MM.1S (cell line): ENCODE data around the gene HDAC3.

Experiments used
- EZH2 ChIP-seq: fragments of 300-600 bp; sonication (generic); optimal IDR thresholded peaks from 2 replicates; pipeline ENCODE3; 2017; ENCODE audit warnings: low read depth, mild to moderate bottlenecking, antibody characterized with exemption, low read length, mixed read lengths
- TF ChIP-seq, protein P1 (sequence below): fragments of 300-600 bp; sonication (generic); IDR thresholded peaks from 2 replicates; pipeline ENCODE4 v1.5.1; 2016; ENCODE audit warnings: antibody characterized with exemption, low read length, mixed read lengths

DNA sequence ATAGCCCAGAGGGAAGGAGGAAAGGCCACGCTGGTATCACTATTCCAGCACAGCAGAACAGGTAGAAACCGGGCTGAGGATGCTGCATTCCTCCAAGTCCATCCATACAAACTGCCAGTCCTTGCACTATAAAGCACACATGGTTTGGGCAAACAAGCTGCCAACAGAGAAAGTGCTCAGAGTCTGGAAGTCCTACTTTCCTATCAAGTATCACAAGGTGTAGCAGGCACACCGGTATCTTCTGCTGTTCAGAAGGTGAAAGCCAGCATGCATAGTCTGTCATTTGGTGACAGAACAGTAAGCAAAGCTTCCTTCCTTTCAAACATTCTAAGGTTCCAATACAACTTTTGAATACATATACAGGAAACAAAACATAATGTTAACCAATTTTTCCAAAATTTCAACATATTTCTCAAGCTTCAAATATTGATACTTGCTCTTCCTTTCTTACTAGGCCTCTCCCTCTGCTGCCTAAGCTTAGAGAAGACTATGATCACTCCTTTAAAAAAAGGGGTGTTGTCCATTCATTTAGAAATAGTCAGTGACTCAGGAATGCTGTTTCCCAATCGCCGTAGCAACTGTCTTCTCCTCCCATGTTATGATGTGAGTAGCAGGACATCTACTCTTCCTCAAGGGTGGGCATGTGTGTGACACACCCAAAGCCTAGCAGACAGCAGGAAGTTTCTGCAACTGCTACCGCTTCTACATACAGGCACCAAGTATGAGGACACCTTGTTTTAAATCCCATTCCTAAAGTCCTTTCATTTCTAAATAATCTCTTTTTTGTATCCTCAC is 32.5 kb downstream of the HDAC3 start:
- TF ChIP-seq, protein P1, sequence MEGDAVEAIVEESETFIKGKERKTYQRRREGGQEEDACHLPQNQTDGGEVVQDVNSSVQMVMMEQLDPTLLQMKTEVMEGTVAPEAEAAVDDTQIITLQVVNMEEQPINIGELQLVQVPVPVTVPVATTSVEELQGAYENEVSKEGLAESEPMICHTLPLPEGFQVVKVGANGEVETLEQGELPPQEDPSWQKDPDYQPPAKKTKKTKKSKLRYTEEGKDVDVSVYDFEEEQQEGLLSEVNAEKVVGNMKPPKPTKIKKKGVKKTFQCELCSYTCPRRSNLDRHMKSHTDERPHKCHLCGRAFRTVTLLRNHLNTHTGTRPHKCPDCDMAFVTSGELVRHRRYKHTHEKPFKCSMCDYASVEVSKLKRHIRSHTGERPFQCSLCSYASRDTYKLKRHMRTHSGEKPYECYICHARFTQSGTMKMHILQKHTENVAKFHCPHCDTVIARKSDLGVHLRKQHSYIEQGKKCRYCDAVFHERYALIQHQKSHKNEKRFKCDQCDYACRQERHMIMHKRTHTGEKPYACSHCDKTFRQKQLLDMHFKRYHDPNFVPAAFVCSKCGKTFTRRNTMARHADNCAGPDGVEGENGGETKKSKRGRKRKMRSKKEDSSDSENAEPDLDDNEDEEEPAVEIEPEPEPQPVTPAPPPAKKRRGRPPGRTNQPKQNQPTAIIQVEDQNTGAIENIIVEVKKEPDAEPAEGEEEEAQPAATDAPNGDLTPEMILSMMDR = no peak
- TF ChIP-seq EZH2 = no peak
